ENCODE results near the gene HS3ST2. TPM values are rescaled to one million over a fixed set of nuclear protein-coding genes. Genes with fewer than 3 reads are reported as not detected.

Gene HS3ST2
- total and polyA plus RNA-seq, 2 experiments from 2014 or later: 1.4 to 3.2 TPM

GRCh38 chr16:22868593-22869224, 54.7 kb downstream of the HS3ST2 start (continued):
- no peak for TF ChIP-seq CREB1 (CRISPR knock-in tag; IDR thresholded peaks at IDR 0.05; ENCODE audit: low read depth)
- no peak for TF ChIP-seq POLR2AphosphoS5 (IDR thresholded peaks at IDR 0.05; ENCODE audit: low read depth)
- no peak for TF ChIP-seq ZNF331 (CRISPR knock-in tag; IDR thresholded peaks at IDR 0.05; ENCODE audit: low read depth)
- TF ChIP-seq STAT1 (IDR thresholded peaks at IDR 0.05; ENCODE audit: unreplicated experiment): no peak
- no peak for TF ChIP-seq CTCF (conservative IDR thresholded peaks at IDR 0.05; ENCODE audit: low read depth in 2 of 2)
- TF ChIP-seq ETS1 (IDR thresholded peaks at IDR 0.05): no peak
- TF ChIP-seq REST (IDR thresholded peaks at IDR 0.05; ENCODE audit: unreplicated experiment): no peak
- TF ChIP-seq ZNF114 (CRISPR knock-in tag; IDR thresholded peaks at IDR 0.05): no peak

- Mint-ChIP-seq H3K27ac (no peak overlapping the region), H3K9me3 (no peaks in the 10 kb centered on the region; the same call in 2 of the 3 replicates), H3K27me3 (ENCODE audit: insufficient read depth, low read depth, poor library complexity) (peaks cover 7% of the 10 kb centered on the region), H3K4me3 (no peak overlapping the region), H3K36me3 (ENCODE audit: low read depth) (no peaks in the 10 kb centered on the region), H3K4me1 (peaks cover 6% of the 10 kb centered on the region; the same call in 2 of the 3 replicates)
- no peaks in the 10 kb centered on the region for H3K36me3 ChIP-seq (ENCODE audit: insufficient read depth)
- no peak for TF ChIP-seq CTCF (conservative IDR thresholded peaks at IDR 0.05; ENCODE audit: low read depth in 2 of 2)
- no peak overlapping the region for H3K4me3 ChIP-seq
- DNase-seq (ENCODE audit: low spot score) (no peak), ATAC-seq (no peak)
- no peaks in the 10 kb centered on the region for H3F3A ChIP-seq (replicated peaks; ENCODE audit: low read depth)
- H3K9me2 ChIP-seq (ENCODE audit: insufficient read depth): no peaks in the 10 kb centered on the region
- H3K4me1 ChIP-seq (ENCODE audit: insufficient read depth): no peaks in the 10 kb centered on the region
- H2AFZ ChIP-seq: no peak overlapping the region
- no peak overlapping the region for H3K4me2 ChIP-seq
- H3K27ac ChIP-seq (ENCODE audit: low read depth): no peak overlapping the region
- H4K20me1 ChIP-seq (replicated peaks; ENCODE audit: insufficient read depth): no peaks in the 10 kb centered on the region
- no peaks in the 10 kb centered on the region for H3K79me2 ChIP-seq (replicated peaks; ENCODE audit: insufficient read depth)
- H3K27me3 ChIP-seq (ENCODE audit: insufficient read depth): no peaks in the 10 kb centered on the region
Observed at GRCh38 chr16:22871861-22872260, 57.9 kb downstream of the HS3ST2 start.

All from GM23338 (cell line).